HUES64 (cell line): ENCODE measurements around the gene RHBDD1. TPM values are rescaled to one million over a fixed set of nuclear protein-coding genes. Genes with fewer than 3 reads are reported as not detected.

Experiments
- H3K27ac ChIP-seq: 2 replicates; pipeline ENCODE4 v1.7.0; 2013; ENCODE audit warnings: low read depth, low read length, inconsistent platforms
- H3K27me3 ChIP-seq: 2 replicates; pipeline ENCODE4 v1.6.1; 2013; ENCODE audit warnings: mild to moderate bottlenecking, low read length; ENCODE audit not compliant: insufficient read depth
- H3K36me3 ChIP-seq: 2 replicates; pipeline ENCODE4 v1.6.1; 2013; ENCODE audit warnings: mild to moderate bottlenecking, low read length; ENCODE audit not compliant: insufficient read depth
- H3K4me1 ChIP-seq: 2 replicates; pipeline ENCODE4 v1.6.1; 2013; ENCODE audit warnings: mild to moderate bottlenecking, low read length, moderate library complexity; ENCODE audit not compliant: insufficient read depth
- H3K4me3 ChIP-seq: 2 replicates; pipeline ENCODE4 v1.5.1; 2013; ENCODE audit warnings: mild to moderate bottlenecking, low read length, moderate library complexity
- H3K9ac ChIP-seq: 2 replicates; pipeline ENCODE4 v1.6.1; 2013; ENCODE audit warnings: mild to moderate bottlenecking, low read depth, low read length
- H3K9me3 ChIP-seq: 2 replicates; pipeline ENCODE4 v1.6.1; 2013; ENCODE audit warnings: low read depth, low read length; ENCODE audit not compliant: insufficient read depth
- WGBS: fragments of 150-250, 120-280 bp; methylation state at CpG from one replicate; pipeline ENCODE4 v1.1.7; 2013; ENCODE audit warnings: missing lambda C conversion rate; 5-methylcytosine and 5-hydroxymethylcytosine counted together
- polyA plus RNA-seq, 2 experiments: library from polyadenylated mRNA; stranded (reverse); fragments of 50-300 nt; gene quantifications; one replicate each; pipeline ENCODE4 v1.2.3, GENCODE V29; 2013

The RHBDD1 gene, protein sequence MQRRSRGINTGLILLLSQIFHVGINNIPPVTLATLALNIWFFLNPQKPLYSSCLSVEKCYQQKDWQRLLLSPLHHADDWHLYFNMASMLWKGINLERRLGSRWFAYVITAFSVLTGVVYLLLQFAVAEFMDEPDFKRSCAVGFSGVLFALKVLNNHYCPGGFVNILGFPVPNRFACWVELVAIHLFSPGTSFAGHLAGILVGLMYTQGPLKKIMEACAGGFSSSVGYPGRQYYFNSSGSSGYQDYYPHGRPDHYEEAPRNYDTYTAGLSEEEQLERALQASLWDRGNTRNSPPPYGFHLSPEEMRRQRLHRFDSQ
- 11.1 TPM for polyA plus RNA-seq (2013, experiment 1 of 2)
- polyA plus RNA-seq (2013, experiment 2 of 2): 15.4 TPM

DNA sequence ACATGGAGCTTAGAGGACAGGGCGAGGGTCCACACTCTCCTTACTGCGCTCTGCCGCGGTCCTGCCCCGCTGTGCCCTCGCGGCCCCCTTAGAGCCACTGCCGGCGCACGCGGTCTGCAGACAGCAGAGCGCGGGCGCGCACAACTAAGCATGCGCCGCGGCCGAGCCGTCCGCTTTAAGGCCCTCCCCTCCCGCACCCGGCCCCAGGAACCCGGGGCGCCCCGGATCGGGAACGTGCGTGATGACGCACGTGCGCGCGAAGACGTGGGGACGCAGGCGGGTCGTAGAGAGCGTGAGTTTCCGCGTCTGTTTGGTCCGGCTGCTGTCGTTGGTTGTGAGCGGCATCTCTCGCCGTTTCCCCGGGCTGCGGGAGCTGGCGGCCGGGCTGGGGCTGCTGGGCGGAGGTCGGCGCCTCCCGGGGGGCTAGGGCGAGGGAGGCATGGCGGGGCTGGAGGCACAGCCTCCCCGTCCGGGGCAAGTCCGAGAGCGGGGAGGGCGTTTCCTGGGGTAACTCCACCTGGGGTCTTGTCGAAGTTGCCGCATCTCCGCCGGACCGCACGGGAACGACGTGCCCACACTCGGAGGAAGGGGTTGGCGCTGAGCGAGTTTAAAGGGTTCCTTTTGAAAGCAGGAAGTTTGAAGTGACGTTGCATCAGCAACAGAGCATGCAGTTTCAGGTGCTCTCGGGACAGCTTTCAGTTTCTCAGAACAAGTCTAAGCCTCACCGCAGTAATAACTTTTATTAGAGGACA, at the start of gene RHBDD1:
Gene RHBDD1 (plus strand): TSS at position 259 of the 752 bp plus-strand sequence. CDS start 28,640 bp downstream, outside the sequence.
- no peaks in the 10 kb centered on the region for H3K27me3 ChIP-seq
- peak within 1 kb of the TSS; percentile 85 for H3K27ac ChIP-seq
- 0 out of 2 replicates have a peak, but pooled peaks cover 7% of the 10 kb centered on the region for H3K36me3 ChIP-seq
- H3K9me3 ChIP-seq: no peaks in the 10 kb centered on the region
- WGBS: 2% methylated on average over 75 of the region's 75 CpGs
- peaks cover 4% of the 10 kb centered on the region for H3K4me1 ChIP-seq
- peak within 1 kb of the TSS; percentile 67 for H3K4me3 ChIP-seq
- H3K9ac ChIP-seq: peak within 1 kb of the TSS; percentile 77

DNA sequence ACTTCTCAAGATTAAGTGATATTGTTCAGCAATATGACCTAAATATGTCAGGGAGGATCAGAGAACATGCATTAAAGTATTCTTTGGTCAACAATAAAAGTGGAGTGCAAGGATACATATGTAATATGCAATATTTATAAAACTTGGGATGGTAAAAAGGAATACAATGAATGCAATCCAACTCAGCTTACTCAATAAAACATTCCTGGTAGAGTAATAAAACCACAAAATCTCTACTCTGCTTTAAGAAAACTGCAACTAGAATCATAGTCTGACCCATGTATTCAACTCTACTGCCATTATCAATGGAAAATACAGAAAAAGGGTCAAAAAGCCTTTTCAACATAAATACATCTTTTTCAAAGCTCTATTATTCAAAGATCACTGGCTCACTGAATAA, 47.8 kb upstream of the RHBDD1 start:
- no peaks in the 10 kb centered on the region for H3K27me3 ChIP-seq
- peaks cover 27% of the 10 kb centered on the region for H3K4me1 ChIP-seq
- no peaks in the 10 kb centered on the region for H3K9me3 ChIP-seq
- H3K36me3 ChIP-seq: peaks cover 12% of the 10 kb centered on the region; the same call in 1 of the 2 replicates
- H3K9ac ChIP-seq: no peak overlapping the region
- H3K27ac ChIP-seq: no peak overlapping the region
- H3K4me3 ChIP-seq: no peak overlapping the region

DNA sequence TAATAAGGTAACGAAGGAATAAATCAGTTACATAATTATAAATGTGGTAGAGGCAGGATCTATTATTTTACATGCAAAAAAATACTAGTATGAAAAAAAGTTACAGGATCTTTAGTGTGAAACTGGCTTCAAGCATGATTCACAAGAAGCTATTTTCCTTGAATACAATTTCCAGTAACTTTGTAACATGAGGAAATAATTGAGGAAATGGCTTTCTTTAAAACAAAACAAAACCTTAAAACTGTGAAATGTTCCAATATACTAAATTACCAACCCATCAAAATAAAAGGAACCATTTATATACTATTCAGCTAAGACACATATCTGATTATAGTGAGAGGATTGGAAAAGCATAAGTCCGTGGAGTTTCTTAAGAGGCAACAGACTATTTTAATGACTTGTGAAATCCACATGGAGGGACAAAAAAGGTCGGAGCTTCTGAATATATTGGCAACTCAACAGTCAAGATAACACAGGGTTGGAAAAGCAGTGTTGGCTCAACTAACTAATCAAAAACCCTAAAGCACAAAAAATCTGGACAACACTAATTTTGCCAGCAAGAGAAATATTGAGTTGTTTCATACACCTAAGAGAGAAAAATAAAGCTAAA, 46.9 kb upstream of the RHBDD1 start:
- no peak overlapping the region for H3K9ac ChIP-seq
- H3K36me3 ChIP-seq: peaks cover 22% of the 10 kb centered on the region; the same call in 1 of the 2 replicates
- no peaks in the 10 kb centered on the region for H3K9me3 ChIP-seq
- 80% methylated on average over 2 of the region's 3 CpGs for WGBS
- no peaks in the 10 kb centered on the region for H3K27me3 ChIP-seq
- no peak overlapping the region for H3K27ac ChIP-seq
- H3K4me3 ChIP-seq: no peak overlapping the region
- peaks cover 36% of the 10 kb centered on the region for H3K4me1 ChIP-seq

DNA sequence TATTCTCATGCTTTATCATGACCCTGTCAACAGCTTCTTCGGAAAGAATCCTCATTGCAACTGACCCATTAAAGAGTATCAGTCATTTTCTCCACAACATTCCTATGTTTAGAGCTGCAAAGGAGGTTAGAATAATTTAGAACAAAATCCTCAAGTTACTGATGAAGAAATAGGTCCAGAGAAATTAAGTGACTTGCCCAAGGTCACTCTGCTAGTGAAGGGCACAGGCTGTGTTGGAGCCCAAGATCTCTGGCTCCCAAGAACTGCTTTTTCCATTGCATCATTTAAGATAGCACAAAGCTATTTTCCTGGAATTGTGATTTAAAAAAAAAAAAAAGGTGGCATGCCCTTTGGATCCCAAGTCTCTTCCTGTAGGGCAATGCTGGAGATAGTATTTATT, 45.8 kb upstream of the RHBDD1 start:
- Histone ChIP-seq H3K9ac (no peak overlapping the region), H3K36me3 (peaks cover 30% of the 10 kb centered on the region; the same call in 1 of the 2 replicates), H3K27me3 (no peaks in the 10 kb centered on the region), H3K27ac (no peak overlapping the region), H3K9me3 (no peaks in the 10 kb centered on the region), H3K4me1 (peaks cover 45% of the 10 kb centered on the region), H3K4me3 (no peak overlapping the region)
- WGBS: 100% methylated on average over 1 of the region's 1 CpG

DNA sequence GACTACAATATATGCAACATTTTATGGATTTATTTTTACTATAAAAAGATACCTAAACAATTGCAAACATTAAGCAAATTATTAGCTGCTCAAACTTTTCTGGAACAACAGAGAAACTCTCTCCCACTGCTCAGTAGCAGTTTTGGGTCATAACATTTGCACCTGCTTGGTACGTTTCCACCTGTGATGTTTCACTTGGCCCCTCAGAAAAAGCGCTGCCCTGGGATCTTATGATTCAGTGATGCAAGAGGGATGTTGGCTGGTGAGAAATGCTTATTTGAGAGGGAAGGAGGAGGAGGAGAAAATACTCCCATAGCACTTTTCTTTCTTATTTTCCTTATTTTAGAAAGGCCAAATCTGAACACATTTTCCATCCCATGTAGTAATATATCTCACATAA, 45.4 kb upstream of the RHBDD1 start:
- Histone ChIP-seq H3K27me3 (no peaks in the 10 kb centered on the region), H3K27ac (peak overlapping the region; percentile 89), H3K4me3 (peak overlapping the region; percentile 59), H3K36me3 (peaks cover 32% of the 10 kb centered on the region; the same call in 1 of the 2 replicates), H3K9me3 (no peaks in the 10 kb centered on the region), H3K9ac (peak overlapping the region; percentile 89; the same call in 1 of the 2 replicates), H3K4me1 (peaks cover 45% of the 10 kb centered on the region)
- 98% methylated on average over 2 of the region's 2 CpGs for WGBS

DNA sequence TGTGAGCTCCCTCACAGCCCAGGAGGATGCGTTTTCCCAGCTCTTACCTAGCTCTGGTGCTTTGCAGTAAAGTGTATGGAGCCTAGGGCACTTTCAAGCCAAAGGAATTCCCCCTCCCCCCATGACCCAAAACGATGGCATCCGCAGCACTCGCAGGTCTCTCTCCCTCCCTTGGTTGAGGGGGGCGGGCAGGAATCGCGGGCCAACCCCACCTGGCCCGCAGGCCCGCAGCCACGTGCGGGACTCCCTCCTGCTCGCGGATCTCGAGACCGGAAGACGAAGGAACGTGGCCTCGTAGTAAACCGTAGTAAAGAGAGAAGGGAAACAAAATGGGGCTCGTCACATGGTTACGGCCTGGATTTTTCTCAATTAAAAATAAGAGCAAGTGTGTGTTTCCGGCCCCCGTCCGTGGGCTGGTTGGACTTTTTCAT, 44.8 kb upstream of the RHBDD1 start:
- Histone ChIP-seq H3K36me3 (peaks cover 36% of the 10 kb centered on the region), H3K27me3 (no peaks in the 10 kb centered on the region), H3K27ac (peak overlapping the region; percentile 89), H3K9ac (peak overlapping the region; percentile 89), H3K4me3 (peak overlapping the region; percentile 59), H3K9me3 (no peaks in the 10 kb centered on the region), H3K4me1 (peaks cover 45% of the 10 kb centered on the region)
- 2% methylated on average over 22 of the region's 24 CpGs for WGBS

DNA sequence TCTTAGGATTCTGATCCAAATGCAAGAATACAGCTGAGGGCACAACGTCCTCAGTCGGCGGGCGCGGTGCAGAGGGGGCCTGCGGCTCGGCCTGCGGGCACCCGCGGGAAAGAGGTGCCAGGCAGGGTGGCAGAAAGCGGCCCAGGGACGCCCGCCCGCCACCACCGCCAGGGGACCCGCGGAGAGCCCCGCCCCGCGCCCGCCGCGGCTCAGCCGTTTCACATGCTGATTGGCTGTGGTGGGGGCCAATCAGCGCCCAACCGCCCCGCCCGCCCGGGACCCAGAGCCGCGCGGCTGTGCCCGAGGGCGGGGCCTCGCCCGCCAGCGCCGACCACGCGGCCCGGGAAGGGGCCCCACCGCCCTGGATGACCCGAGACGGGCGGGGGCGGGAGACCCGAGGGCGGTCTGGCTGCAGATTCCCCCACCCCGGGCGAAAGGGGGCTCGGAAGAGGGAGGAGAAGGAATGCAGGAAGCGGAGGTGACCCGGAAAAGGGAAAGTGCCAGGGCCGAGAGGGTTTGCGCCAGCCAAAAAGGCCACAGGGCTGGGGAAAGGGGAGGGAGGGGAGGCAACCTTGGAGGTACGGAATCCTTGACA, 44.3 kb upstream of the RHBDD1 start:
- H3K4me1 ChIP-seq: peaks cover 45% of the 10 kb centered on the region

DNA sequence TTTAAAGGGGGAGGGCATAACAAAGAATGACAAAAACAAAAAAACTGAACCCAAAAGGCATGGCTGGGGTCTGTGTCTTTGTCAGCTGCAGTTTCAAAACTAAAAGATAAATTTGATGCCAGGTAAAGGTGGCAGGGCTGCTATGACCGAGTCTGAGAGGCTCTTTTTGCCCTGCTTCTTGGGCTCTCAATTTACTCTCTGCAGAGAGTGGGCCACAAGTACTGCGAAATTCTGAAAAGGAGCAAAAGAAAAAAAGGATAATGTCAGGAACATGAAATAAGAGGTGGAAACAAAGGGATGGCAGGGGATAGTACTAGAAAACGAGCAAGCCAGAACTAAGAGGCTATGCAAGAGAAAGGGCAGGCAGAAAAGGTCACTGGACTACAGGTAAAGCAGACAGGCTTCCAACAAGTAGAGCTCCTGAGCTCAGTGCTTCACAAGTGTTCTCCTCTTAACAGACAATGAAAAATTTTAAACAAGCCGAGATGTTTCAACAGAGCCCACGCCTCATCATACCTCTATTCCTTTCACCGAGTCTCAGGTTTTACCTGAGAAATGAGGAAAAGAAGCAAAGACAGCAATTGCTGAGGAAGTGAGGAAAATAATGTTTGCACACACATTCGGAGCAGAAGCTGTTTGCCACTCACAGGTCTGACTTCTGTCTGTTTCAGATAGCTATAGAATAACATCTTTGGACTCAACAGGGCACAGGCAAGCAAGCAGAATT, 43.5 kb upstream of the RHBDD1 start:
- no peaks in the 10 kb centered on the region for H3K27me3 ChIP-seq
- peak overlapping the region; percentile 72 for H3K27ac ChIP-seq
- H3K4me3 ChIP-seq: peak overlapping the region; percentile 58
- peaks cover 45% of the 10 kb centered on the region for H3K4me1 ChIP-seq
- 39% methylated on average over 7 of the region's 7 CpGs for WGBS
- H3K36me3 ChIP-seq: peaks cover 45% of the 10 kb centered on the region
- H3K9ac ChIP-seq: peak overlapping the region; percentile 89
- no peaks in the 10 kb centered on the region for H3K9me3 ChIP-seq

More for the DNA sequence above, 44.3 kb upstream of the RHBDD1 start:
- under 1% methylated on average over 56 of the region's 56 CpGs for WGBS
- H3K4me3 ChIP-seq: peak overlapping the region; percentile 59
- no peaks in the 10 kb centered on the region for H3K27me3 ChIP-seq
- H3K9me3 ChIP-seq: no peaks in the 10 kb centered on the region
- H3K36me3 ChIP-seq: peaks cover 37% of the 10 kb centered on the region
- H3K27ac ChIP-seq: peak overlapping the region; percentile 89
- H3K9ac ChIP-seq: peak overlapping the region; percentile 89

DNA sequence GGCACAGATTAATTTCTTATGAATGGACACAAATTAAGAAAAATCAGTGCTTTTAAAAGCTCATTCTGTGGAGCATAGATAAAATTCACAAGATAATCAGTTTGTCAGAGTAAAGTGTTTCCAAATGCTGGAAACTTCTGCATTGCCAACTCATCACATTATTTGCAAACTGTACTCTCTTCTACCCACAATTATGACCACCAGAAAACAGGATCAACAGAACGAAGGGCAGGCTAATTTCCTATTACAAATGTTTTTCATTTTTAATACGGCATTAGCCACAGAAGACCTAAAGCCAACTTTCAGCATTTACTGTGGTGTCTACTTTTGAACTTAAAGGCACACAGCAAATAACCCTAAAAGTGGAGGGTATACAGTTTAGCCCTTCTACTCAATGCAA, 42.2 kb upstream of the RHBDD1 start:
- 86% methylated on average over 2 of the region's 2 CpGs for WGBS
- Histone ChIP-seq H3K9me3 (no peaks in the 10 kb centered on the region), H3K9ac (no peak overlapping the region; the same call in 1 of the 2 replicates), H3K36me3 (peaks cover 53% of the 10 kb centered on the region), H3K27me3 (no peaks in the 10 kb centered on the region), H3K4me3 (peak overlapping the region; percentile 58), H3K4me1 (peaks cover 50% of the 10 kb centered on the region), H3K27ac (no peak overlapping the region)

DNA sequence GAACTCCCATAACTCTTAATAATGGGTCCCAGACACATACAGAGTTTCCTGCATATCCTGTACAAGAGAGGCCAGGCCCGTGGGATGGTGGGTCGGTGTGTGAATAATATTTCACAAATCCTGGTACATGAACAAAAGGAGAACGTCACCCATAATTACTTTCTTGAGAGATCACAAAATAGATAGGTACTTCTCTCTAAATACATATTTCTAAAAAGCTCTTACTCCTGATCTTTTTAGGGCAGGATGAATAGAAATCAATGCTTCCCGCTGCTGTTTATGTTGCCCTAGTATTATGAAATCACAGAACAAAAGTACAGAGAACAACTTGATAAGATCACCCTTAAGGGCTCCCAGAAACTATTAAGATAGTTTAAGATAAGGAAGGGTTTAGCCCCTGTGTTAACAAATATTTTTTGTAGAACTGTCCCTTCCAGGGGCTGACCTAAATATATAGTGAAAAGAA, 41.6 kb upstream of the RHBDD1 start:
- Histone ChIP-seq H3K9me3 (no peaks in the 10 kb centered on the region), H3K36me3 (peaks cover 53% of the 10 kb centered on the region), H3K4me3 (peak overlapping the region; percentile 58), H3K9ac (no peak overlapping the region), H3K27ac (no peak overlapping the region), H3K27me3 (no peaks in the 10 kb centered on the region), H3K4me1 (peaks cover 46% of the 10 kb centered on the region)
- 90% methylated on average over 2 of the region's 4 CpGs for WGBS
